MM.1S (cell line): ENCODE measurements around the gene MTCH2.

ENCODE experiments used
- CTCF ChIP-seq: fragments of 300-600 bp; sonication (generic); IDR thresholded peaks from 2 replicates; pipeline ENCODE4 v1.5.1; 2016; ENCODE audit warnings: antibody characterized with exemption, low read length, mixed read lengths
- EZH2 ChIP-seq: fragments of 300-600 bp; sonication (generic); optimal IDR thresholded peaks from 2 replicates; pipeline ENCODE3; 2017; ENCODE audit warnings: low read depth, mild to moderate bottlenecking, antibody characterized with exemption, low read length, mixed read lengths

- TF ChIP-seq CTCF (0 out of 2 replicates have a peak, but pooled peaks have one; percentile 6), EZH2 (no peak)
Observed at GRCh38 chr11:47642099-47642855, at the start of gene MTCH2.
